Activated CD8-positive, alpha-beta memory T cell treated with anti-CD3 and anti-CD28 coated beads for 48 hours (primary cell): ENCODE data around the gene LINC00632.
A peak's percentile ranks its signal among the peaks of the same experiment; 100 is the strongest.

Source experiments
- DNase-seq, 3 experiments: peaks; one replicate each; pipeline ENCODE4 v3.0.0-alpha.2; 2020; ENCODE audit warnings: low read depth in 2 of 3, low spot score in 2 of 3

LINC00632 gene

GRCh38 chrX:140764401-140764919 is 54.9 kb downstream of the LINC00632 start:
- DNase-seq: no peak

- no peak for DNase-seq
These were observed 55.7 kb downstream of the LINC00632 start for GRCh38 chrX:140765043-140765784.

GRCh38 chrX:140766024-140766611 is 56.6 kb downstream of the LINC00632 start:
- peak in 1 of 3 experiments; percentile 3 for DNase-seq

GRCh38 chrX:140767646-140768045 is 58.1 kb downstream of the LINC00632 start:
- DNase-seq: no peak

- no peak for DNase-seq
These were observed 65.7 kb downstream of the LINC00632 start for GRCh38 chrX:140775211-140775610.

- no peak for DNase-seq
These were observed 66.8 kb downstream of the LINC00632 start for GRCh38 chrX:140776320-140776719.

GRCh38 chrX:140794642-140795041 is 85.1 kb downstream of the LINC00632 start:
- no peak for DNase-seq

- DNase-seq: no peak
These were observed 89.7 kb downstream of the LINC00632 start for GRCh38 chrX:140799216-140799615.

- DNase-seq: no peak
These were observed 94.7 kb downstream of the LINC00632 start for GRCh38 chrX:140804292-140804691.

- DNase-seq: no peak
These were observed 106.3 kb downstream of the LINC00632 start for GRCh38 chrX:140815868-140816267.

- DNase-seq: no peak
These were observed 108.4 kb downstream of the LINC00632 start for GRCh38 chrX:140817943-140818342.

- no peak for DNase-seq
These were observed 111.7 kb downstream of the LINC00632 start for GRCh38 chrX:140821280-140821679.

GRCh38 chrX:140822184-140822583 is 112.6 kb downstream of the LINC00632 start:
- DNase-seq: no peak

- DNase-seq: no peak
These were observed 113.3 kb downstream of the LINC00632 start for GRCh38 chrX:140822861-140823260.

- no peak for DNase-seq
These were observed 127.3 kb downstream of the LINC00632 start for GRCh38 chrX:140836874-140837273.
